ENCODE results near the gene SPSB2. TPM values are rescaled to one million over a fixed set of nuclear protein-coding genes. Genes with fewer than 3 reads are reported as not detected.
A peak's percentile ranks its signal among the peaks of the same experiment; 100 is the strongest.

The SPSB2 gene
- total RNA-seq, 1 experiment from 2014 or later, result 8.1 TPM

DNA sequence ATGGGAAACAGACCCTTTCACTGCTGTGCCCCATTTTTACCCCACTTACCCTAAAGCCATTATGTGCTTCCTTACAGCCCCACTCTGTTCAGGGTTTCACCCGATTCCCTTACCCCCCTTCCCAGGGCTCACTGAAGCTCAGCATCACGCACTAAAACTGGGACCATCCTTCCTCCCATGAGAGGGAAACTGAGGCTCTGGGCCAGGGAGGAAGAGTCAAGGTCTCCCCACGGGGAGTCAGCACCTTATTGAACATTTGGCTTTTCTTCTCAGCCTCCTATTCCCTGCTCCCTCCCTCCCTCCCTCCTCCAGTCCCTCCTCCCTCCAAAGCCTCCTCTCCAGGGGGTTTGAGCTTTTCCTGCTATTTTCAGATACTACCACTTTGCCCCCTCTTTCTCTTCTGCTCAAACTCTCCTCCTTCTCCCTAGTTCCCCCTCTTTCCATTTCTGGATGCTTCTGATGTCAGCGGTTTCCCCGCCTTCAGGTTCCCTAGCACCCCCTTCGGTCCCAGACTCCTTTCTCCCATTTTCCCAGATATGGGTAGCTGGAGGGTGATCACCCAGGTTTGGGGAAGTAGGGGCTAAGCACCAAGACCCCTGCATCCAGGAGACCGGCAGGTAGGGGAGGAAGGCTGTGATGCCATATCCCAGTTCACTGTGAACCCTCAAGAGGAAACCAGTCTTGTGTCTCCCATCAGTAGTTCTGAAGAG, 50.5 kb downstream of the SPSB2 start:
- Histone ChIP-seq H3K4me3 (ENCODE audit: low read depth, low read length, poor library complexity, severe bottlenecking) (peak overlapping the region; percentile 62), H3K9me3 (ENCODE audit: low read depth, low read length, poor library complexity, severe bottlenecking) (no peaks in the 10 kb centered on the region), H3K4me1 (ENCODE audit: insufficient read depth, low read length, poor library complexity, severe bottlenecking) (peaks cover 37% of the 10 kb centered on the region), H3K27me3 (replicated peaks; ENCODE audit: insufficient read depth, low read depth, low read length, poor library complexity) (no peaks in the 10 kb centered on the region), H3K36me3 (ENCODE audit: insufficient read depth, low read length, poor library complexity, severe bottlenecking) (no peaks in the 10 kb centered on the region), H3K27ac (ENCODE audit: low read depth, low read length, poor library complexity, severe bottlenecking) (peak overlapping the region; percentile 69)
- no peak for DNase-seq (ENCODE audit: low spot score)
- ChIA-PET CTCF (interaction anchor here (1.9 kb wide), 1 partner anchor 70 kb away, joined by 6 read pairs; the partner anchor contains the start of gene MLF2), POLR2A (ENCODE audit: low non-redundant PET) (interaction anchor here (0.6 kb wide), 2 partner anchors 69 to 105 kb away, joined by 3 to 4 read pairs; no protein-coding TSS in a partner anchor)
- intact Hi-C loops (cut with micrococcal nuclease; ENCODE audit: unreplicated experiment), result no loop called here
- no TSS peak for BruUV-seq (replicated peaks)
- TF ChIP-seq EZH2 (IDR thresholded peaks at IDR 0.05; ENCODE audit: borderline replicate concordance, low read depth, low read length, poor library complexity, severe bottlenecking), result no peak
- TF ChIP-seq, protein P1, sequence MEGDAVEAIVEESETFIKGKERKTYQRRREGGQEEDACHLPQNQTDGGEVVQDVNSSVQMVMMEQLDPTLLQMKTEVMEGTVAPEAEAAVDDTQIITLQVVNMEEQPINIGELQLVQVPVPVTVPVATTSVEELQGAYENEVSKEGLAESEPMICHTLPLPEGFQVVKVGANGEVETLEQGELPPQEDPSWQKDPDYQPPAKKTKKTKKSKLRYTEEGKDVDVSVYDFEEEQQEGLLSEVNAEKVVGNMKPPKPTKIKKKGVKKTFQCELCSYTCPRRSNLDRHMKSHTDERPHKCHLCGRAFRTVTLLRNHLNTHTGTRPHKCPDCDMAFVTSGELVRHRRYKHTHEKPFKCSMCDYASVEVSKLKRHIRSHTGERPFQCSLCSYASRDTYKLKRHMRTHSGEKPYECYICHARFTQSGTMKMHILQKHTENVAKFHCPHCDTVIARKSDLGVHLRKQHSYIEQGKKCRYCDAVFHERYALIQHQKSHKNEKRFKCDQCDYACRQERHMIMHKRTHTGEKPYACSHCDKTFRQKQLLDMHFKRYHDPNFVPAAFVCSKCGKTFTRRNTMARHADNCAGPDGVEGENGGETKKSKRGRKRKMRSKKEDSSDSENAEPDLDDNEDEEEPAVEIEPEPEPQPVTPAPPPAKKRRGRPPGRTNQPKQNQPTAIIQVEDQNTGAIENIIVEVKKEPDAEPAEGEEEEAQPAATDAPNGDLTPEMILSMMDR (conservative IDR thresholded peaks at IDR 0.05; ENCODE audit: low read depth, low read length), result no peak

DNA sequence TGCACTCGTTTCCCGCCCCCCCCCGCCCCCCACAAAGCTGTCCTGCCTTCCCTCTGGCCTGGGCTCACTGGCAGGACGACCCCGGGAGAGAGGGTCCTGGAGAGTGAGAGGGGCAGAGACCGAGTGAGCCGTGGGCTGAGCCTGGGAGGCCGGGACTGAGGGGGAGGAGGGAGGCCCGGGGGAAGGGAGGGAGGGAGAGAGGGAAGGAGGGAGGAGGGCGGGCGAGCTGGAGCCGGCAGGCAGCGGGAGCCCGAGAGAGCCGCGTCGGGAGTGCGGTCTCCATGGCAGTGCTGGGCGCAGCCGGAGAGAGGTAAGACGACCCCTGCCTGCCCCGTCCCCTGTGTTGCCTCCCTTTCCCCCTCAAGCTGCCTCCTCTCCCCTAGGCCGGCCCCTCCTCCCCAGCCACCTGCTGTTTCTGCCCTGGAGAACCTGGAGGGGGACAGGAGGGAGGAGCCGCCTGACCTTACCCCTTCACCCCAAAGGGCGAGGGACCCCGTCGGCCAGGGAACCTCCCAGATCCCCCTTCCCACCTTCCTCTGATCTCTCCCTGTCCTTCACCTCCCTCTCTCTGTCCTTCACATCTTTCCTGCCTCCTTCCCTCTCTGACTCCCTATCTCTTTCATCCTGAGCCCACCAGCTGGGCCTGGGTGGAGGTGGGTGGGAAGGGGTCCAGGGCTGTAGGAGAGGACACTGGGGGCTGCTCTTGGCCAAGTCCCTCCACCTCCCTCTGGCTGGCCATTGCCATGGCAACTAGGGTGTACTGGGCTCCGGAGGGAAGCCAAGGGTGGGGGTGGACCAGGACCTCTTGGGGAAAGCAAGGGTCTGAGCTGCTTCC, 51.3 kb downstream of the SPSB2 start, which contains the start of gene GPR162:
GPR162 (plus strand) TSS at position 231 of the 835 bp plus-strand sequence. CDS start 2,078 bp downstream, outside the sequence.
- H3K27ac ChIP-seq (ENCODE audit: low read depth, low read length, poor library complexity, severe bottlenecking), result peak within 1 kb of the TSS; percentile 69
- POLR2A ChIA-PET (ENCODE audit: low non-redundant PET), result interaction anchor here (0.8 kb wide), 1 partner anchor 132 kb away, joined by 6 read pairs; no protein-coding TSS in a partner anchor
- CTCF ChIA-PET, result interaction anchor here (0.5 to 1.9 kb wide), 4 partner anchors 47 to 157 kb away, joined by 3 to 6 read pairs (median 5); partner anchors contain the start of gene MLF2
- H3K27me3 ChIP-seq (replicated peaks; ENCODE audit: insufficient read depth, low read depth, low read length, poor library complexity), result no peaks in the 10 kb centered on the region
- H3K36me3 ChIP-seq (ENCODE audit: insufficient read depth, low read length, poor library complexity, severe bottlenecking), result no peaks in the 10 kb centered on the region
- H3K4me3 ChIP-seq (ENCODE audit: low read depth, low read length, poor library complexity, severe bottlenecking), result peak within 1 kb of the TSS; percentile 62
- intact Hi-C loops (cut with micrococcal nuclease; ENCODE audit: unreplicated experiment), result no loop called here
- peaks cover 29% of the 10 kb centered on the region for H3K4me1 ChIP-seq (ENCODE audit: insufficient read depth, low read length, poor library complexity, severe bottlenecking)
- H3K9me3 ChIP-seq (ENCODE audit: low read depth, low read length, poor library complexity, severe bottlenecking), result no peaks in the 10 kb centered on the region
- TF ChIP-seq EZH2 (IDR thresholded peaks at IDR 0.05; ENCODE audit: borderline replicate concordance, low read depth, low read length, poor library complexity, severe bottlenecking), result no peak
- TF ChIP-seq, protein P1 (conservative IDR thresholded peaks at IDR 0.05; ENCODE audit: low read depth, low read length), result no peak
- peak; percentile 81 for DNase-seq (ENCODE audit: low spot score)
- no TSS peak for BruUV-seq (replicated peaks)

Other genes starting within 250 kb of the SPSB2 start
- gene LPAR5, start 237.3 kb downstream of the SPSB2 start, total RNA-seq (2021), result 0.15 and 0.17 TPM in 2 replicates
- 3.0 and 3.6 TPM in 2 replicates for gene ACRBP, start 225.9 kb downstream of the SPSB2 start, total RNA-seq (2021)
- gene ING4, start 210.2 kb downstream of the SPSB2 start, total RNA-seq (2021), result 21.4 and 25.5 TPM in 2 replicates
- gene ZNF384, start 183.9 kb downstream of the SPSB2 start, total RNA-seq (2021), result 88.8 and 92.5 TPM in 2 replicates
- gene PIANP, start 172.5 kb downstream of the SPSB2 start, total RNA-seq (2021), result 0.80 and 1.7 TPM in 2 replicates
- gene COPS7A, start 149.3 kb downstream of the SPSB2 start, total RNA-seq (2021), result 67.2 and 67.7 TPM in 2 replicates
- 242 and 254 TPM in 2 replicates for gene MLF2, start 120.2 kb downstream of the SPSB2 start, total RNA-seq (2021)
- 600 and 620 TPM in 2 replicates for gene PTMS, start 106.9 kb downstream of the SPSB2 start, total RNA-seq (2021)
- gene LAG3, start 100.8 kb downstream of the SPSB2 start, total RNA-seq (2021), result 4.1 and 5.5 TPM in 2 replicates
- not detected in 2 replicates for gene CD4, start 83.8 kb downstream of the SPSB2 start, total RNA-seq (2021)
- 18.3 and 23.2 TPM in 2 replicates for gene GPR162, start 51.5 kb downstream of the SPSB2 start, total RNA-seq (2021)
- 45.3 and 45.6 TPM in 2 replicates for gene P3H3, start 44.9 kb downstream of the SPSB2 start, total RNA-seq (2021)
- gene GNB3, start 32.4 kb downstream of the SPSB2 start, total RNA-seq (2021), result 20.7 and 21.8 TPM in 2 replicates
- 98.0 and 107 TPM in 2 replicates for gene CDCA3, start 22.0 kb downstream of the SPSB2 start, total RNA-seq (2021)
- gene USP5, start 21.2 kb downstream of the SPSB2 start, total RNA-seq (2021), result 209 and 224 TPM in 2 replicates
- 1,240 and 1,277 TPM in 2 replicates for gene TPI1, start 5.8 kb downstream of the SPSB2 start, total RNA-seq (2021)
- gene LRRC23, start 31.5 kb upstream of the SPSB2 start, total RNA-seq (2021), result 7.7 and 13.6 TPM in 2 replicates
- 138 and 155 TPM in 2 replicates for gene ENO2, start 41.3 kb upstream of the SPSB2 start, total RNA-seq (2021)
- 139 and 144 TPM in 2 replicates for gene ATN1, start 54.7 kb upstream of the SPSB2 start, total RNA-seq (2021)
- not detected in 2 replicates for gene RNU7-1, start 70.5 kb upstream of the SPSB2 start, total RNA-seq (2021)
- gene C12orf57, start 70.7 kb upstream of the SPSB2 start, total RNA-seq (2021), result 226 and 260 TPM in 2 replicates
- 2.3 and 3.3 TPM in 2 replicates for gene PTPN6, start 78.1 kb upstream of the SPSB2 start, total RNA-seq (2021)
- gene PHB2, start 97.4 kb upstream of the SPSB2 start, total RNA-seq (2021), result 340 and 351 TPM in 2 replicates
- 83.0 and 92.3 TPM in 2 replicates for gene EMG1, start 97.6 kb upstream of the SPSB2 start, total RNA-seq (2021)
- 56.6 and 60.2 TPM in 2 replicates for gene LPCAT3, start 145.2 kb upstream of the SPSB2 start, total RNA-seq (2021)
- gene C1S, start 187.4 kb upstream of the SPSB2 start, total RNA-seq (2021), result 1.9 and 3.1 TPM in 2 replicates
- gene C1R, start 219.1 kb upstream of the SPSB2 start, total RNA-seq (2021), result 10.9 and 15.0 TPM in 2 replicates
- 2.4 and 4.0 TPM in 2 replicates for gene C1RL, start 235.9 kb upstream of the SPSB2 start, total RNA-seq (2021)